Measurements from ENCODE around the gene KLHDC4.

Gene KLHDC4

DNA sequence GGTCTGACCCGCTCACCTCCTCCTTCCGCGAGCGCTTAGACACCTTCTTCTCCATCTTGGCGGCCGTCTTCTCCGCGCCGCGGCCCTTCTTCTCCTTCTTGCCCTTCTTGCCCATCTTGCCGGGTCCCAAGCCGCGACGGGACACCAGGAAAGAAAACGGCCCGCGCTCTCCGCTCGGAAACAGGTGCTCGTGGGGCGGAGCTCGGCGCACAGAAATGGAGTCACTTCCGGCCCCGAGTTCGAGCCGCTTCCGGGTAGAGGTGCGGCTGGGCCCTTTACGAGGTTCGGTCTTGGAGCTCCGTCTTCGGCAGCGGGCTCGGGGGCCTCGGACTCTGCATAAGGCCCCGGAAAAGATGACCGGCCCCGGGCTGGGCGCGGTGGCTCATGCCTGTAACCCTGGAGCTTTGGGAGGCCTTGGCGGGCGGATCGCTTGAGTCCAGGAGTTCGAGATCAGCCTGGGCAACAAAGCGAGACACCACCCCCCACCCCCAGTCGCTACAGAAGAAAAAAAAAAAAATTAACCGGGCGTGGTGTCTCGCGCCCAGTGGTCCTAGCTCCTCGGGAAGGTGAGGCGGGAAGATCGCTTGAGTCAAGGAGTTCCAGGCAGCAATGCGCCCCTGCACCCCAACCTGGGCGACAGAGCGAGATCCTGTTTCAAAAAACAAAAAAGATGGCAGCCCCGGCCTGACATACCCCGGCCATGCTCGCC, at the start of gene KLHDC4:
KLHDC4 (minus strand) TSS at position 211 of the 709 bp plus-strand sequence; CDS start at position 115, 96 bp downstream.
- TF ChIP-seq, protein P1, sequence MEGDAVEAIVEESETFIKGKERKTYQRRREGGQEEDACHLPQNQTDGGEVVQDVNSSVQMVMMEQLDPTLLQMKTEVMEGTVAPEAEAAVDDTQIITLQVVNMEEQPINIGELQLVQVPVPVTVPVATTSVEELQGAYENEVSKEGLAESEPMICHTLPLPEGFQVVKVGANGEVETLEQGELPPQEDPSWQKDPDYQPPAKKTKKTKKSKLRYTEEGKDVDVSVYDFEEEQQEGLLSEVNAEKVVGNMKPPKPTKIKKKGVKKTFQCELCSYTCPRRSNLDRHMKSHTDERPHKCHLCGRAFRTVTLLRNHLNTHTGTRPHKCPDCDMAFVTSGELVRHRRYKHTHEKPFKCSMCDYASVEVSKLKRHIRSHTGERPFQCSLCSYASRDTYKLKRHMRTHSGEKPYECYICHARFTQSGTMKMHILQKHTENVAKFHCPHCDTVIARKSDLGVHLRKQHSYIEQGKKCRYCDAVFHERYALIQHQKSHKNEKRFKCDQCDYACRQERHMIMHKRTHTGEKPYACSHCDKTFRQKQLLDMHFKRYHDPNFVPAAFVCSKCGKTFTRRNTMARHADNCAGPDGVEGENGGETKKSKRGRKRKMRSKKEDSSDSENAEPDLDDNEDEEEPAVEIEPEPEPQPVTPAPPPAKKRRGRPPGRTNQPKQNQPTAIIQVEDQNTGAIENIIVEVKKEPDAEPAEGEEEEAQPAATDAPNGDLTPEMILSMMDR (IDR thresholded peaks at IDR 0.05): no peak

- TF ChIP-seq, protein P1 (IDR thresholded peaks at IDR 0.05): no peak
Measured at GRCh38 chr16:87815567-87815966, 49.8 kb upstream of the KLHDC4 start.

DNA sequence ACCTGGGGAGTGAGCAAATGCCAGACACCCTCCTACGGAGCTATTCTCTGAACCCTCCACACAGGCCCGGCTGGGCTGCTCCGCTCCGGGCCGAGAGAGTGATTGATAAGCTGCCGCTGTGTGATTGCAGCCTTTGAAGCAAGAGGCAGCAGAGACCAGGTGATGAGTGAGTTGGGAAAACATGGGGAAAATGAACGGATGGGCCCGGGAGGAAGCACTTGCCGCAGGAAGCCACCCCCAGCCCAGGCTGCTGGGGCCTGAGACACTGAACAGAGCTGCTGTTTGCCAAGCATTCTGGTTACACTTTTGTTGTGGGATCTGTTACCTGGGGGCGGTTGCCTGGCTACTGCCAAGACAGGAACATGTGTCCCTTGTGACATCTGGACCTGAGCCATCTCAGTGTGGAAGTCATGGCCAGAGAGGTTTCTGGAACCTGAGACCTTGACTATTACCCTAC, 46.4 kb upstream of the KLHDC4 start:
- TF ChIP-seq, protein P1 (IDR thresholded peaks at IDR 0.05): no peak

DNA sequence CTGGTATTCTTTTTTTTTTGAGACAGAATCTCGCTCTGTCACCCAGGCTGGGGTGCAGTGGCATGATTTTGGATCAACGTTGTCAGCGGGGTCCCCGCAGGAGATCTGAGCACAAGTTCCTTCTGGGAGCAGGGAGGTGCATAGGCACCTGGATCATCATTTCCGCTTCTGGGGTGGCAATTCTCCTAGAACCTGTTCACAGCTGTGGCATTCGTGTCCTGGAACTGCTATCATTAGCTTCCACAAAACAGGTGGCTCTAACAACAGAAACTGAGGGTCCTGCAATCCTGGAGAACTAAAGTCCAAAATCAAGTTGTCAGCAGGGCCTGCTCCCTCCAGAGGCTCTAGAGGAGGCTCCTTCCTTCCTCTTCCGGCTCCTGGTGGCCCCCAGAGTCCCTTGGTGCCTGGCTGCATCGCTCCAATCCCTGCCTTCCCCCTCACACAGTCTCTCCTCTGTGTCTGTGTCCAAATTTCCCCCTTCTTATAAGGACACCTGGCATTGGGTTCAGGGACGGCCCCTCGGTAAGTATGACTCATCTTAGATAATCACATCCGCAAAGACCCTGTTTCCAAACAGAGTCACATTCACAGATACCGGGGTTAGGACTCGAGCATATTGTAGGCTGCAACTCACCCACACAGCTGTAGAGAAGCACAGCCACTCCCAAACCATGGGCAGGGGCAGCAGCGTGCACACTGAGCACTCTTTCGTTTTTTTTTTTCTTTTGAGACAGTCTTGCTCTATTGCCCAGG, 43.5 kb upstream of the KLHDC4 start:
- TF ChIP-seq, protein P1 (IDR thresholded peaks at IDR 0.05): no peak

DNA sequence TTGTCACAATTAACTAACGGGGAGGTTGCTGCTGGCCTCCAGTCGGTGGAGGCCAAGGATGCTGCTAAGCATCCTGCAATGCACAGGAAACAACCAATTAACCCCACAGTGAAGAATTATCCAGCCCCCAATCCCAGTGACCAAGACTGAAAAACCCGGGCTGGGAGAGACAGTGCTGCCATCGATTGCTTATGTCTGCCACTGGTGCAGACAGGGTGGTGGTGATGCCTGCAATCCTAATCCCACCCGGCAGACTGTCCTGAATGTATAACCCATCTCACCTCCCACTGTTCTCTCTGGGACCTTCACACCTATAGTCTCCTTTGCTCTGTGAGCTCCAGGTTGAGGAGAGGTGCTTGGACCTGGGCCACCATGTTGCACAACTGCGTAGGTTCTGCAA, 42.3 kb upstream of the KLHDC4 start:
- TF ChIP-seq, protein P1 (IDR thresholded peaks at IDR 0.05): no peak

DNA sequence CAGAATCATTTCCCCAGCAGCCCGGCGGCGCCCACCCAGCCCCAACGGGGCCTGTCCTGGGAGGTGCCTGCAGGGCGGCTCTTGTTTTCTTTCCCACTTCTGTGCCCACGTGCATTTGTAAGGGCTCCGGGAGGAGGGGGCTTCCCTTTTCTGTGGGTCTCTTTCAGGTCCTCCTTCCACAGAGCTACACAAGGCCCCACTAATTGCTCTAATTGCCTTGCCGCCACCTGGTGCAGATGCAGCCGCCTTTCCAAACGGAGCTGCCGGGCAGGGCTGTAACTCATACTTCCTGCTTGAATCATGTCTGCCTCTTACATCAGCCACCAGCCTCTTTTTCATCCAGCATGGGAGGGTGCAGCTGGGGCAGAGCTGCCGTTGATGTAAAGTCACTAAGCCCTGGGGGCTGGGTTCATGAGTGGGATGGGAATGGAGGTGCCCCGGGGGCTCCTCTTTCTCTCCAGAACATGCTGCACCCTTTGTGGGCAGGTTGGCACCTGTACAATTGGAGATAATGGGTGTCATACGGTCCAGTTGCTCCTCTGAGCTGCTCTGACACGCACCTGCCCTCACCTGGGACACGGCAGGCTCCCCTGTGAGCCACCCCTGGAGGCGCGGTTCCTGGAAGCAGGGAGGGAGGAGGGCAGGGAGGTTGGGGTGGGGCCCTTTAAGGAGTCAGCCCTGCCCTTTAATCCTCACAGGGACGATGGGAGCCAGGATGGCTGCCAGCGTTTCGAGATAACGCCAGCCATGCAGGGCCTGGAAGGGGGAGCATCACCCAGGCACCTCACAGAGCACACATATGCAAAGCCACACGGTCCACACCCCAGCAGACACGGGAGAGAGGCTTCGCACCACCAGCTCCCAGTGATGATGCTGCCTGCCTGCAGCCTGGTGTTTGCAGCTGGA, 41.1 kb upstream of the KLHDC4 start:
- TF ChIP-seq, protein P1 (IDR thresholded peaks at IDR 0.05): no peak

DNA sequence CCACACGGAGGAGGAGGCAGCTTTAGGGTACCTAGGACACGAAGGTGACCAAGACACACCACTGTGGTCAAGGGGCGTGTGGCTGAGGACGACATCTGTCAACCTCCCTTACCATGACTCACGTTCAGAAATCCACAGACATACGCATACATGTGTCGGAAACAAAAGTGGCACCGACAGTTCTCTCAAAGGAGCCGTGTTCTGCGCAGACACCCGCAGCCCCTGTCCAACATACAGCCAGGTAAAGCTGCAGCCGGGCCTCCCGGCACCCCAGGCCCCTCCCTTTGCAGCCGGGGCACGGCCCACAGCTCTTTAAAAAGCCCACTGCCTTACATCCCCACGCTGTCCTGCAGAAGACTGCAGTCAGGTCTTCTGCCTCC, 40.5 kb upstream of the KLHDC4 start:
- TF ChIP-seq, protein P1 (IDR thresholded peaks at IDR 0.05): no peak
